Body of pancreas (tissue), 4 donors: ENCODE measurements around the gene THOP1. TPM values are rescaled to one million over a fixed set of nuclear protein-coding genes. Genes with fewer than 3 reads are reported as not detected.
"Not testable (repeated sequence)": the region's sequence is repeated elsewhere in the genome, so short reads cannot be mapped to it uniquely, and the experiment has no call there.

ENCODE experiments used
- ATAC-seq: fragments of 150-250 bp; one replicate; pipeline ENCODE4 v1.9.1; 2016
- DNase-seq, 4 donors: peaks; one replicate each; pipeline ENCODE4 v3.0.0-alpha.2; 2019
- H3K27ac ChIP-seq, 4 donors: fragments of 200-600 bp; sonication (generic); 1 replicate in 3 of 4; 2 replicates in 1 of 4; pipeline versions ENCODE4 v1.5.1 to v1.6.1; 2016 to 2019; ENCODE audit warnings: mild to moderate bottlenecking in 1 of 4, mixed read lengths in 1 of 4, moderate library complexity in 1 of 4
- H3K27me3 ChIP-seq, 2 donors: fragments of 200-600 bp; sonication (generic); one replicate each; pipeline ENCODE4 v1.6.0; 2016; ENCODE audit warnings: mild to moderate bottlenecking in 1 of 2
- H3K36me3 ChIP-seq, 2 donors: fragments of 200-600 bp; sonication (generic); replicated peaks in 1 of 2; 2 replicates each; pipeline ENCODE4 v1.5.1; 2016; ENCODE audit warnings: low read depth in 2 of 2; ENCODE audit not compliant: insufficient read depth in 1 of 2
- H3K4me1 ChIP-seq: fragments of 200-600 bp; sonication (generic); one replicate; pipeline ENCODE4 v1.6.0; 2016
- H3K4me3 ChIP-seq, 2 donors: fragments of 200-600 bp; sonication (generic); 1 replicate in 1 of 2; 2 replicates in 1 of 2; pipeline ENCODE4 v1.5.1; 2016 to 2019
- H3K9me3 ChIP-seq, 3 donors: fragments of 200-600 bp; sonication (generic); 1 replicate in 2 of 3; 2 replicates in 1 of 3; pipeline ENCODE4 v1.5.1; 2016
- POLR2A ChIP-seq, 3 donors: fragments of 450-650 bp; IDR thresholded peaks; one replicate each; pipeline ENCODE4 v1.6.1; 2016; ENCODE audit warnings: antibody characterized with exemption in 3 of 3, mild to moderate bottlenecking in 2 of 3
- WGBS, 2 donors: methylation state at CpG; one replicate each; pipeline ENCODE4 v1.1.5; 2017; 5-methylcytosine and 5-hydroxymethylcytosine counted together
- intact Hi-C: fragments of 100-400 bp; cut with DNase I; formaldehyde crosslinking; loops from one replicate; pipeline ENCODE4 v1.15.1; 2023
- total RNA-seq, 2 donors: library from RNA; depleted of rRNA; stranded (reverse); fragments of >200 nt; gene quantifications; one replicate each; pipeline ENCODE4 v1.1.0, GENCODE V29; 2016
- TF ChIP-seq, protein P1 (sequence below), 7 experiments: fragments of 450-650 bp in 4 of 7; fragments of 200-600 bp in 3 of 7; sonication (generic) in 3 of 7; IDR thresholded peaks; one replicate each; pipeline ENCODE4 v1.5.1; 2016 to 2019; ENCODE audit warnings: antibody characterized with exemption in 7 of 7

Gene THOP1
- total RNA-seq, 2 donors from 2014 or later = 17.5 to 19.7 TPM

DNA sequence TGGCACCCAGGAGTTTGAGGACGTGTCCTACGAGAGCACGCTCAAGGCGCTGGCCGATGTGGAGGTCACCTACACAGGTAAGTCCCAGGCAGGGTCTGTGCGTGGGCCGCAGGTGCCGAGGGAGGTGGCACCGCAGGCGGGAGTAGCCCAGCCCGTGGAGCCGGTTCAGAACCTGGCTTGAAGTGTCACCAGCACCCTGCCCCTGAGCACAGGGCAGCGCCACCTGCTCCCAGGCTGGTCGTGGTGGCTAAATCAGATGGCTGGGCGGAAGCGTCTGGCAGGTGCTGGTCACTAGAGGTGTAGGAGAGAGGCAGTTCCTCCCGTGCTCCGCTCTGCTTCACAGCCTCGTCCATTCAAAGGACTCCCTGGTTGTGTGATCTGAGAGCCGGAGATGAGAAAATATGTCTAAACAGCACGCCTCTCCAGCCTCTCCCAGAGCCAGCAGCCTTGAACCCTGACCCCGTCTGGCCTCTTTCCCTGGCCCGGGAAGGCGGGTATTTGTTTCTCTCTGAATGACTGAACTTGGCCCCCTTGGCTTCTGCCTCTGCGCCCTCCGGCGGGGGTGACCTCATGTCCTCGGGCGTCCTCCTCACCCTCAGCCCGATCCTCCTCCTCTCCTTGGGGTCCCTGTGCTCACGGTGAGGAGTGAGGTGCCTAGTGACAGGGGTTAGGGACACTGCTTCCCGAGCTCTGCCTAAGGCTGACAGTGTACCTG lies 5.4 kb downstream of the THOP1 start:
- no peak for DNase-seq
- no peak overlapping the region for H3K27ac ChIP-seq
- WGBS, 2 donors = 92 to 93% methylated on average over 15 to 30 of the region's 32 CpGs
- TF ChIP-seq, protein P1, sequence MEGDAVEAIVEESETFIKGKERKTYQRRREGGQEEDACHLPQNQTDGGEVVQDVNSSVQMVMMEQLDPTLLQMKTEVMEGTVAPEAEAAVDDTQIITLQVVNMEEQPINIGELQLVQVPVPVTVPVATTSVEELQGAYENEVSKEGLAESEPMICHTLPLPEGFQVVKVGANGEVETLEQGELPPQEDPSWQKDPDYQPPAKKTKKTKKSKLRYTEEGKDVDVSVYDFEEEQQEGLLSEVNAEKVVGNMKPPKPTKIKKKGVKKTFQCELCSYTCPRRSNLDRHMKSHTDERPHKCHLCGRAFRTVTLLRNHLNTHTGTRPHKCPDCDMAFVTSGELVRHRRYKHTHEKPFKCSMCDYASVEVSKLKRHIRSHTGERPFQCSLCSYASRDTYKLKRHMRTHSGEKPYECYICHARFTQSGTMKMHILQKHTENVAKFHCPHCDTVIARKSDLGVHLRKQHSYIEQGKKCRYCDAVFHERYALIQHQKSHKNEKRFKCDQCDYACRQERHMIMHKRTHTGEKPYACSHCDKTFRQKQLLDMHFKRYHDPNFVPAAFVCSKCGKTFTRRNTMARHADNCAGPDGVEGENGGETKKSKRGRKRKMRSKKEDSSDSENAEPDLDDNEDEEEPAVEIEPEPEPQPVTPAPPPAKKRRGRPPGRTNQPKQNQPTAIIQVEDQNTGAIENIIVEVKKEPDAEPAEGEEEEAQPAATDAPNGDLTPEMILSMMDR (IDR thresholded peaks at IDR 0.05) = no peak
- no peak for TF ChIP-seq POLR2A (IDR thresholded peaks at IDR 0.05)
- no peak overlapping the region for H3K4me3 ChIP-seq
- H3K4me1 ChIP-seq = peaks cover 6% of the 10 kb centered on the region
- ATAC-seq = no peak
- intact Hi-C loops = no loop called here
- H3K27me3 ChIP-seq = no peaks in the 10 kb centered on the region
- H3K36me3 ChIP-seq = no peaks in the 10 kb centered on the region
- H3K9me3 ChIP-seq = no peaks in the 10 kb centered on the region

DNA sequence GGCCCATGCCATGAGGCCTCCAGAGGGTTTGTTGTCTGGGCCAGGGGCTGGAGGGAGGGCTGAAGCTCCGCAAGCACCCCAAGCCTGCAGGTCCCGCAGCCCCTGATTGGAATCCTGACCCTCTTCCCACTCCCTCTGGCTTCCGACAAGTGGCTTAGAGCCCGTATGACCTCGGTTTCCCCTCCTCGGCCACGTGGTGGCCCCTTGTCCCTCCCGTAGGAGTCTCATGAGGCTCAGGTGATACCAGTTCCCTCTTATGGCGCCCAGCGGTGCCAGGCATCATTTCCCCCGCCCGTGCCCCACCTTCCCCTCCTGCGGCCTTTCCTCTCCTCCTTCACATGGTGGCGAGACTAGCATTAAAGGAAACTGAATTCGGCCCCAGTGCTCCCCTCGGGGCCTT lies 6.1 kb downstream of the THOP1 start:
- H3K4me1 ChIP-seq = no peaks in the 10 kb centered on the region
- DNase-seq (no peak), ATAC-seq (no peak)
- H3K9me3 ChIP-seq = no peaks in the 10 kb centered on the region
- no peak overlapping the region for H3K27ac ChIP-seq
- no peaks in the 10 kb centered on the region for H3K27me3 ChIP-seq
- TF ChIP-seq, protein P1 (IDR thresholded peaks at IDR 0.05) = no peak
- TF ChIP-seq POLR2A (IDR thresholded peaks at IDR 0.05) = no peak
- H3K4me3 ChIP-seq = no peak overlapping the region
- intact Hi-C loops = no loop called here
- no peaks in the 10 kb centered on the region for H3K36me3 ChIP-seq
- WGBS, 2 donors = 93 to 97% methylated on average over 16 of the region's 16 CpGs

DNA sequence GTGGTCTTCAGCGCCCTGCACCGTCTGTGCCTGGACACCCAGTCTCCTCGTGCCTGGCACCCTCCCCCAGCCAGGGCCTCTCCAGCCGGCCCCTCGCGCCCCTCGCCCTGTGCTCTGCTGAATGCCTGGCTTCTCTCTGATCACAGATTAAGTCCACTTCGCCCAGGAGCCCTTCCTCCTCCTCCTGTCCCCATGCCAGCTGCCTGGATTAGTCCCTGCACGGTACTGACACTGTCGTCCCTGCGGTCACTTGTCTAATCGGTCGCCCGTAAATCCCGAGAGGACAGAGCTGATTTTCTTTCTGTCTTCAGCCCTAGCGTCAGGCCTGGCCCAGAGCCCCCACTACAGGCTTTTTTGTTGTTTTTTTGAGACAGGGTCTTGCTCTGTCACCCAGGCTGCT lies 6.6 kb downstream of the THOP1 start:
- DNase-seq = no peak
- intact Hi-C loops = no loop called here
- 90 to 91% methylated on average over 16 of the region's 16 CpGs for WGBS, 2 donors
- H3K27ac ChIP-seq = no peak overlapping the region
- no peak overlapping the region for H3K4me3 ChIP-seq
- ATAC-seq = no peak
- no peaks in the 10 kb centered on the region for H3K27me3 ChIP-seq
- no peaks in the 10 kb centered on the region for H3K9me3 ChIP-seq
- no peaks in the 10 kb centered on the region for H3K36me3 ChIP-seq
- TF ChIP-seq, protein P1 (IDR thresholded peaks at IDR 0.05) = no peak
- no peak for TF ChIP-seq POLR2A (IDR thresholded peaks at IDR 0.05)
- H3K4me1 ChIP-seq = no peaks in the 10 kb centered on the region

DNA sequence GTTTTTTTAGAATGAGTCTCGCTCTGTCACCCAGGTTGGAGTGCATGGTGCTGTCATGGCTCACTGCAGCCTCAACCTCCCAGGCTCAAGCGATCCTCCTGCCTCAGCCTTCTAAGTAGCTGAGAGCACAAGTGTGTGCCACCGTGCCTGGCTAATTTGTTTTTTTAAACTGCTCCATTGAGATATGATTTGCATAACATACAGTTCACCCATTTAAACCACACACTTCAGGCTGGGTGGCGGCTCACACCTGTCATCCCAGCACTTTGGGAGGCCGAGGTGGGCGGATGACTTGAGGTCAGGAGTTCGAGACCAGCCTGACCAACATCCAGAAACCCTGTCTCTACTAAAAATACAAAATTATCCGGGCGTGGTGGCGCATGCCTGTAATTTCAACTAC lies 7.4 kb downstream of the THOP1 start:
- 93 to 94% methylated on average over 10 of the region's 10 CpGs for WGBS, 2 donors
- H3K4me3 ChIP-seq, ATAC-seq, H3K4me1 ChIP-seq, intact Hi-C loops, H3K36me3 ChIP-seq, H3K9me3 ChIP-seq, DNase-seq, H3K27me3 ChIP-seq, H3K27ac ChIP-seq: not testable (repeated sequence)

DNA sequence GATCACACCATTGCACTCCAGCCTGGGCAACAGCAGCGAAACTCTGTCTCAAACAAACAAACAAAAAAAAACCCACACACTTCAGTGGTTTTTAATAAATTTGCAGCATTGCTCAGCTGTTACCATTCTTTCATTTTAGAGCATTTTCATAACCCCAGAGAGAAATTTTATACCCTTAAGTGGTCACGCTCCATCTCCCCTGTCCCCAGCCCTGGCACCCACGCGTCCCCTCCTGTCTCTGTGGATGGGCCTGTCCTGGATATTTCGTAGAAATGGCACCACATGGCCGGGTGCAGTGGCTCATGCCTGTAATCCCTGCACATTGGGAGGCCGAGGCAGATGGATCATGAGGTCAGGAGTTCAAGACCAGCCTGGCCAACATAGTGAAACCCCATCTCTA lies 7.8 kb downstream of the THOP1 start:
- no peak for TF ChIP-seq POLR2A (IDR thresholded peaks at IDR 0.05)
- TF ChIP-seq, protein P1 (IDR thresholded peaks at IDR 0.05) = no peak
- Histone ChIP-seq H3K9me3 (no peaks in the 10 kb centered on the region), H3K27ac (no peak overlapping the region), H3K4me3 (no peak overlapping the region), H3K36me3 (no peaks in the 10 kb centered on the region), H3K4me1 (no peaks in the 10 kb centered on the region), H3K27me3 (no peaks in the 10 kb centered on the region)
- intact Hi-C loops = no loop called here
- DNase-seq = no peak
- WGBS, 2 donors = 96 to 98% methylated on average over 7 of the region's 7 CpGs
- ATAC-seq = no peak
